Muscle layer of duodenum (tissue), 2 donors: ENCODE measurements around the gene SYT13.
"Not testable (repeated sequence)": the region's sequence is repeated elsewhere in the genome, so short reads cannot be mapped to it uniquely, and the experiment has no call there.

Experiments used
- H3K27ac ChIP-seq: one replicate; pipeline ENCODE4 v1.7.0; 2013; ENCODE audit warnings: mild to moderate bottlenecking, low read length
- H3K27me3 ChIP-seq: one replicate; pipeline ENCODE4 v1.7.0; 2013; ENCODE audit warnings: low read depth, mild to moderate bottlenecking, control low read depth, low read length
- H3K36me3 ChIP-seq, 2 donors: one replicate each; pipeline ENCODE4 v1.7.0; 2013; ENCODE audit warnings: low read length in 2 of 2, control low read depth in 1 of 2, mild to moderate bottlenecking in 1 of 2; ENCODE audit not compliant: insufficient read depth in 2 of 2, control insufficient read depth in 1 of 2
- H3K4me1 ChIP-seq, 2 donors: one replicate each; pipeline ENCODE4 v1.7.0; 2013; ENCODE audit warnings: low read length in 2 of 2, mild to moderate bottlenecking in 2 of 2, control low read depth in 1 of 2, moderate library complexity in 1 of 2; ENCODE audit not compliant: insufficient read depth in 2 of 2, control insufficient read depth in 1 of 2
- H3K4me3 ChIP-seq, 2 donors: one replicate each; pipeline ENCODE4 v1.7.0; 2013; ENCODE audit warnings: low read length in 2 of 2, low read depth in 1 of 2, mild to moderate bottlenecking in 1 of 2
- H3K9me3 ChIP-seq, 2 donors: one replicate each; pipeline ENCODE4 v1.7.0; 2013; ENCODE audit warnings: low read length in 2 of 2, control low read depth in 1 of 2, mild to moderate bottlenecking in 1 of 2; ENCODE audit not compliant: control insufficient read depth in 1 of 2
- donor health status: healthy.

The SYT13 gene

GRCh38 chr11:45304992-45305335 lies 18.8 kb upstream of the SYT13 start:
- no peaks in the 10 kb centered on the region for H3K27me3 ChIP-seq
- H3K9me3 ChIP-seq: no peaks in the 10 kb centered on the region
- H3K36me3 ChIP-seq: no peaks in the 10 kb centered on the region
- H3K4me1 ChIP-seq: no peaks in the 10 kb centered on the region
- H3K4me3 ChIP-seq: no peak overlapping the region
- H3K27ac ChIP-seq: no peak overlapping the region

- no peak overlapping the region for H3K4me3 ChIP-seq
- no peaks in the 10 kb centered on the region for H3K9me3 ChIP-seq
- H3K4me1 ChIP-seq: no peaks in the 10 kb centered on the region
- H3K36me3 ChIP-seq: no peaks in the 10 kb centered on the region
- no peak overlapping the region for H3K27ac ChIP-seq
- no peaks in the 10 kb centered on the region for H3K27me3 ChIP-seq
These were observed 18.2 kb upstream of the SYT13 start for GRCh38 chr11:45304111-45304991.

GRCh38 chr11:45303316-45303715 lies 17.2 kb upstream of the SYT13 start:
- Histone ChIP-seq H3K4me3 (no peak overlapping the region), H3K9me3 (no peaks in the 10 kb centered on the region), H3K27ac (no peak overlapping the region), H3K4me1 (no peaks in the 10 kb centered on the region), H3K27me3 (no peaks in the 10 kb centered on the region), H3K36me3 (no peaks in the 10 kb centered on the region)

GRCh38 chr11:45301537-45302246 lies 15.6 kb upstream of the SYT13 start:
- Histone ChIP-seq H3K27me3 (no peaks in the 10 kb centered on the region), H3K4me3 (no peak overlapping the region), H3K27ac (no peak overlapping the region), H3K9me3 (no peaks in the 10 kb centered on the region), H3K4me1 (no peaks in the 10 kb centered on the region), H3K36me3 (no peaks in the 10 kb centered on the region)

GRCh38 chr11:45300715-45301114 lies 14.6 kb upstream of the SYT13 start:
- Histone ChIP-seq H3K27me3 (no peaks in the 10 kb centered on the region), H3K36me3 (no peaks in the 10 kb centered on the region), H3K4me3 (no peak overlapping the region), H3K4me1 (no peaks in the 10 kb centered on the region), H3K9me3 (no peaks in the 10 kb centered on the region), H3K27ac (no peak overlapping the region)

GRCh38 chr11:45298718-45299117 lies 12.6 kb upstream of the SYT13 start:
- Histone ChIP-seq H3K4me3 (no peak overlapping the region), H3K27me3 (no peaks in the 10 kb centered on the region), H3K36me3 (no peaks in the 10 kb centered on the region), H3K9me3 (no peaks in the 10 kb centered on the region), H3K27ac (no peak overlapping the region), H3K4me1 (no peaks in the 10 kb centered on the region)

- no peak overlapping the region for H3K27ac ChIP-seq
- H3K27me3 ChIP-seq: no peaks in the 10 kb centered on the region
- H3K9me3 ChIP-seq: no peaks in the 10 kb centered on the region
- no peak overlapping the region for H3K4me3 ChIP-seq
- H3K36me3 ChIP-seq: no peaks in the 10 kb centered on the region
- no peaks in the 10 kb centered on the region for H3K4me1 ChIP-seq
These were observed 9.9 kb upstream of the SYT13 start for GRCh38 chr11:45296075-45296474.

GRCh38 chr11:45294499-45294898 lies 8.4 kb upstream of the SYT13 start:
- no peaks in the 10 kb centered on the region for H3K9me3 ChIP-seq
- H3K27me3 ChIP-seq: no peaks in the 10 kb centered on the region
- no peak overlapping the region for H3K4me3 ChIP-seq
- H3K27ac ChIP-seq: no peak overlapping the region
- no peaks in the 10 kb centered on the region for H3K4me1 ChIP-seq
- H3K36me3 ChIP-seq: no peaks in the 10 kb centered on the region

GRCh38 chr11:45293566-45294192 lies 7.5 kb upstream of the SYT13 start:
- H3K27me3 ChIP-seq, H3K4me3 ChIP-seq, H3K27ac ChIP-seq, H3K9me3 ChIP-seq, H3K36me3 ChIP-seq, H3K4me1 ChIP-seq: not testable (repeated sequence)

- Histone ChIP-seq H3K36me3 (no peaks in the 10 kb centered on the region), H3K9me3 (peaks cover 0 to 8% of the 10 kb centered on the region in 2 donors), H3K27me3 (peaks cover 11% of the 10 kb centered on the region), H3K27ac (no peak overlapping the region), H3K4me1 (peaks cover 0 to 5% of the 10 kb centered on the region in 2 donors), H3K4me3 (no peak overlapping the region)
These were observed 4.4 kb upstream of the SYT13 start for GRCh38 chr11:45290586-45290985.

- Histone ChIP-seq H3K27me3 (peaks cover 19% of the 10 kb centered on the region), H3K4me1 (peaks cover 0 to 5% of the 10 kb centered on the region in 2 donors), H3K4me3 (no peak overlapping the region), H3K36me3 (no peaks in the 10 kb centered on the region), H3K9me3 (peaks cover 0 to 8% of the 10 kb centered on the region in 2 donors), H3K27ac (no peak overlapping the region)
These were observed 3.2 kb upstream of the SYT13 start for GRCh38 chr11:45289369-45289768.
